ENCODE measurements around the gene DIPK1C. TPM values are rescaled to one million over a fixed set of nuclear protein-coding genes. Genes with fewer than 3 reads are reported as not detected.

DIPK1C gene
- total RNA-seq, 1 donor from 2014 or later: not detected

DNA sequence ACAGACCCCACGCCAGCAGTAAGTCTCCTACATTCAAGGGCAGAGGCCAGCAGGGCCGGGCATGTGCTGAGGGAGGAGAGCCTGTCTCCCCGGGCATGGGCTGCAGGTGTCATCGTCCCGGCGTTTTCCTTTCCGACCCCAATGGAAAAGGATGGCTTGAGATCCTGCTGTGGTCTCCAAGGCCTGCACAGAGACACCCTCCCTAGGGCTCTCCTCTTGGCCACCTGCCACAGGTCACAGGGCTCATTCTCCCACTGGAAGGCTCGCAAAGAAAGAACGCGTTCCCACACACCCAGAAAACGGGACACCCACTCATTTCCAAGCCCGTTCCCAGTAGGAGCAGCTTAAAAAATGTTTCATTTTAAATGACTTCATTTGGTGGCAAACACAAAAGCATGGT is 41.0 kb downstream of the DIPK1C start:
- TF ChIP-seq CTCF (IDR thresholded peaks at IDR 0.05; ENCODE audit: insufficient read depth, low read length, poor library complexity, severe bottlenecking): no peak
- DNase-seq (ENCODE audit: low read depth): no peak
- Histone ChIP-seq H3K27me3 (ENCODE audit: control insufficient read depth, insufficient read depth, low read length) (peaks cover 21% of the 10 kb centered on the region), H3K4me3 (ENCODE audit: low read depth, low read length) (no peak overlapping the region), H3K36me3 (ENCODE audit: control insufficient read depth, insufficient read depth, low read length) (no peaks in the 10 kb centered on the region)

GRCh38 chr18:74414953-74415515 is 42.1 kb downstream of the DIPK1C start:
- H3K27me3 ChIP-seq (ENCODE audit: control insufficient read depth, insufficient read depth, low read length): peaks cover 23% of the 10 kb centered on the region
- TF ChIP-seq CTCF (IDR thresholded peaks at IDR 0.05; ENCODE audit: insufficient read depth, low read length, poor library complexity, severe bottlenecking): no peak
- no peak overlapping the region for H3K4me3 ChIP-seq (ENCODE audit: low read depth, low read length)
- DNase-seq (ENCODE audit: low read depth): no peak
- no peaks in the 10 kb centered on the region for H3K36me3 ChIP-seq (ENCODE audit: control insufficient read depth, insufficient read depth, low read length)

GRCh38 chr18:74413836-74414235 is 43.3 kb downstream of the DIPK1C start:
- peaks cover 23% of the 10 kb centered on the region for H3K27me3 ChIP-seq (ENCODE audit: control insufficient read depth, insufficient read depth, low read length)
- DNase-seq (ENCODE audit: low read depth): no peak
- H3K4me3 ChIP-seq (ENCODE audit: low read depth, low read length): no peak overlapping the region
- no peaks in the 10 kb centered on the region for H3K36me3 ChIP-seq (ENCODE audit: control insufficient read depth, insufficient read depth, low read length)
- no peak for TF ChIP-seq CTCF (IDR thresholded peaks at IDR 0.05; ENCODE audit: insufficient read depth, low read length, poor library complexity, severe bottlenecking)

DNA sequence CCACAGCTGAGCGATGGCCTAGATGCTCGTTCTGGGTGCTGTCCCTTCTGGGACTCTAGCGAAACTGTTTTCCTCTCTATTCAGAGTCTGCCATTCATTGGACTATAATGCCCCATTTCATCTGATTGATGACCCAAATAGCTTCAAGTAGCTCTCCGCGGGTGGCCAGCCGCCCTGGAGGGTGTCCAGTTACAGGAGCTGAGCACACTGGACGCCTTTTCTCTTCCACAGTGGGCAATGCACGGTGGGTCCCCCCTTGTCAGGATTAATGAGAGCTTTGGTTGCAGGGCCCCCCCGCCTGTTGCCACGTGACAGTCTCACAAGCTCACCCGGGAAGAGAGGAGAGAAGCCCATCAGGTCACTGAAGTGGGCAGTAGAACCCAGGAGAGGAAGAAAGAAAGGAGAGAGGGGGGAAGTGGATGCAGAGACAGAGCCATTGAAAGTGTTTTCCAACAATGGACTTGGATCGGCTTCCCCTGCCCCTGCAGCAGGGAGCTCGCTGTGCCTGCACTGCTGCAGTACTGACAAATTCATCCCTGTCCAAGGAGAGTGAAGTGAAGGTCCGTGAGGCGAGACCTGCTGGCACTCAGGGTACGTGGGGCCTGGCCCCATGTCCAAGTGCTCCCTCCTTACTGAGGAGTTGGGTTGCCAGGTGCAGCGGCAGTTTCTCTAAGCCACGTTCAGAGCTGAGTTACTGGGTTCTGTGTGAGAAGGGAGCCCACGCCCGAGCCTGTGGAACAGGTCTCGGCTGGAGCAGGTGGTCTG is 44.8 kb downstream of the DIPK1C start:
- H3K4me3 ChIP-seq (ENCODE audit: low read depth, low read length): no peak overlapping the region
- no peaks in the 10 kb centered on the region for H3K36me3 ChIP-seq (ENCODE audit: control insufficient read depth, insufficient read depth, low read length)
- DNase-seq (ENCODE audit: low read depth): no peak
- H3K27me3 ChIP-seq (ENCODE audit: control insufficient read depth, insufficient read depth, low read length): peaks cover 23% of the 10 kb centered on the region
- TF ChIP-seq CTCF (IDR thresholded peaks at IDR 0.05; ENCODE audit: insufficient read depth, low read length, poor library complexity, severe bottlenecking): no peak

- TF ChIP-seq CTCF (IDR thresholded peaks at IDR 0.05; ENCODE audit: insufficient read depth, low read length, poor library complexity, severe bottlenecking): no peak
- Histone ChIP-seq H3K27me3 (ENCODE audit: control insufficient read depth, insufficient read depth, low read length) (peaks cover 16% of the 10 kb centered on the region), H3K4me3 (ENCODE audit: low read depth, low read length) (no peak overlapping the region), H3K36me3 (ENCODE audit: control insufficient read depth, insufficient read depth, low read length) (no peaks in the 10 kb centered on the region)
- DNase-seq (ENCODE audit: low read depth): no peak
These were observed 45.6 kb downstream of the DIPK1C start for GRCh38 chr18:74411475-74411874.

Measured in kidney epithelial cell (primary cell).